GM19467 (cell line): Measurements from ENCODE around the gene SPTBN5.
A peak's percentile ranks its signal among the peaks of the same experiment; 100 is the strongest.
"Not testable (repeated sequence)": the region's sequence is repeated elsewhere in the genome, so short reads cannot be mapped to it uniquely, and the experiment has no call there.

Experiments used
- ATAC-seq: cut with Tn5 transposase; IDR thresholded peaks from one replicate; pipeline ENCODE4 v1.9.1; 2021; ENCODE audit warnings: mild to moderate bottlenecking, moderate library complexity; ENCODE audit not compliant: unreplicated experiment

Gene SPTBN5

DNA sequence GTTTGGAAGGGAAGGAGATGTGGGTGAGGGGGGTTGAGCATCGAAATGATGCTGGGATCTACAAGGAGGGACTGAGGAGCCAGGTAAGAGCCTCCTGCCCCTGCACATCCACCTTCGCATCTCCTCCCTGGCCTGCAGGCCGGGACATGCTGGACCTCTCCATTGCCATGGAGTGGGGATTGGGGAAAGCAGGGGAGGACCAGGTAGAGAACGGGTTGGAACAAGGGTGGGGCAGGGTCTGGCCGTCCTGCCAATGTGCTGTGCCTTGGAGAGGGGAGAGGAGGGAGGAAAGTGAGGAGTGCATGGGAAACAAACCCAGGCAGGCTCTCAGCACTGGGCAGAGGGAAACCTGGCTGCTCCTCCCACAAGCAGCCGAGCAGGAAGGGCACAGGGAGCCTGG is 44.6 kb downstream of the SPTBN5 start:
- ATAC-seq: no peak

GRCh38 chr15:41848631-41849030 is 45.2 kb downstream of the SPTBN5 start:
- no peak for ATAC-seq

- ATAC-seq: no peak
These were observed 45.9 kb downstream of the SPTBN5 start for GRCh38 chr15:41847981-41848380.

- no peak for ATAC-seq
These were observed 46.6 kb downstream of the SPTBN5 start for GRCh38 chr15:41847206-41847605.

- ATAC-seq: no peak
These were observed 49.0 kb downstream of the SPTBN5 start for GRCh38 chr15:41844814-41845213.

DNA sequence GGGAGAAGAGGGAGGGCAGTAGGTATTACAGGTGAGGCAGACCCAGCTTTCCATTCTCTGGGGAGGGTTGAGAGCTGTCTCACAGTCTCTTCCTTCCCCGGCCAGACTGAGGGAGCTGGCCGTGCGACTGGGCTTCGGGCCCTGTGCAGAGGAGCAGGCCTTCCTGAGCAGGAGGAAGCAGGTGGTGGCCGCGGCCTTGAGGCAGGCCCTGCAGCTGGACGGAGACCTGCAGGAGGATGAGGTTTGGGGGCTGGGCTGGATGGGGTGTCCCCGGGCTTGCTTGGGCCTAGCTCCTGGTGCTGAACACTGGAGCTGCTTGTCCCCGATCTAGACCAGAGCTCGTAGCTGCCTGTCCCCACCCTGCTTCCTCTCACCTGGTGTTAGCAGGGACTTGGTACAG is 50.3 kb downstream of the SPTBN5 start:
- ATAC-seq: no peak

DNA sequence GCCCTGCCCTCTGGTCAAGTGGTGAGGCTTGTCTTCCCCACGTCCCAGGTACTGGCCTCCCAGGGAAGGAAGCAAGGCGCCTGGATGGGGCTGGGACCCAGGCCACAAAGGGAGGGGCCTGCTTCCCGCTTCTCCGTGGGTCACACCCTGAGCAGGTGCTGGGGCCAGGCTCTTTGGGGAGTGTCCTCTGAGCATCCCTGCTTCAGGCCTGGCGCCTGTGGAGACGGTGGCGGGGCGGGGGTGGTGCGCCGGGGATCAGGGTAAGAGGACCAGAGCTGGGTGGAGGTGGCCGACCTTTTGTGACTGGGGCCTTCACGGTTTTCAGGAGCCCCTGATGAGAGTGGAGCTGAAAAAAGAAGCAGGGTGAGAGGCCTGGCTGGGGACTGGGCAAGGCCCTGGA is 51.6 kb downstream of the SPTBN5 start:
- ATAC-seq: no peak

DNA sequence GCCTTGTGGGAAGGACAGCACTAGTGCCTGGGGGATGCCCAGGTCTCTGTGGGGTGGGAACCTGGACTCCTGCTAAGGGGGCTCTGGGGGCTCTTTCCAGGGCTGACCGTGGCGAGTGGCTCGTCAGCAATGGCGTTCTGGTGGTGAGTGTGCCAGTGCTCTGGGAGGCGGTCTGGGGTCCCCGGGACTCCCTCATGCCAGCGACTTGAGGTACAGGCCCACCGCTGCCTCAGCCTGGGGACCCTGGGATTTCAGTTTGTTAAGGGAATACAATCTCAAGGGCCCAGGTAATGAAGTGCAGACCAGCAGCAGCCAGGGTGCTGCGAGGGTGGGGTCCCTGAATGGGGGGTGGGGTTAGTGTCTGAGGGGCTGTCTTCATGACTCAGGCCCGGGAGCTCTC is 52.7 kb downstream of the SPTBN5 start:
- no peak for ATAC-seq

DNA sequence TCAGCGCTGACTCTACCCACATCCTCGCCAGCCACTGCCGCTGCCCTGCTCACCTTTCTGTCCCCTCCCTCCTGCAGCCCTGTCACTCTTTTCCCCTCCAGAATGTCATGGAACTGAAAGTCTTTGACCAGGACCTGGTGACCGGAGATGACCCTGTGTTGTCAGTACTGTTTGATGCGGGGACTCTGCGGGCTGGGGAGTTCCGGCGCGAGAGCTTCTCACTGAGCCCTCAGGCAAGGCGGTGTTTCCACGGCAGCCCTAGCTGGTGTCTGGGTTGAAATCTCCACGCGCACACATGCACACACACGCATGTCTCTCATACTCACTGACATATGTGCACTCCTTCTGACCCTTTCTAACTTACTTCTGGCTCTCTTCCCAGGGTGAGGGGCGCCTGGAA is 53.2 kb downstream of the SPTBN5 start:
- ATAC-seq: no peak

DNA sequence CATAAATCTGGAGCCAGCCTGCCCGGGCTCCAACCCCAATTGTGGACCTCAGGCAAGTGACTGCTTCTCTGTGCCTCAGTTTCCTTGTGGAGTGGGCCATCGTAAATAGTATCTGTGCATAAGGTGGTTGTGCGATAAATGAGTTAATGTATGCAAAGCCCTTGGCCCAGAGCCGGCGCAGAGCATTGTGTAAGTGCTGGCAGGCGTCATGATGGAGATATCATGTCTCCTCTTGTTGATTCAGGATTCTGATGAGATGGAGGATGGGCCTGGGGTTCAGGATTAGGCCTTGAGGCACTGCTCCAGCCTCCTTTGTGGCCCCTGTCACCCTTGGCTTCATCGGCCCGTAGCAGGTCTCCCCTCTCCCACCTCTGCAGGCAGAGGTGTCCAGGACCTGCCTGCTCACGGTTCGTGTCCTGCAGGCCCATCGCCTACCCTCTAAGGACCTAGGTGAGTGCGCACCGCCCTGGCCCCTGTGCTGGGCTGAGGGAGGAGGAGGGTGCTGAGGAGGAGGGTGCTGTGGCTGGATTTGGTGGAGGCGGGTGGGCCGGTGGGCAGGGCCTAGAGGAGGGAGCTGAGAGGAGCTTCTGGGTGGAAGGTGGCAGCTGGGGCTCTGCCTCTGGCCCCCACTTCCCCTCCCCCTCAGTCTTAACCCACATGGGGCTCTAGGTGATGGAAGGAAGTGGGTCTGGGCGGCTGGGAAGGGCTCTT is 53.9 kb downstream of the SPTBN5 start:
- ATAC-seq: no peak

- ATAC-seq: no peak
These were observed 55.4 kb downstream of the SPTBN5 start, which contains the start of gene PLA2G4B for GRCh38 chr15:41838400-41838897. TSS of gene PLA2G4B (plus strand) at chr15:41838847. CDS start at chr15:41838914, 67 bp downstream.

- no peak for ATAC-seq
These were observed 57.0 kb downstream of the SPTBN5 start for GRCh38 chr15:41836713-41837454.

GRCh38 chr15:41836073-41836472 is 57.8 kb downstream of the SPTBN5 start:
- ATAC-seq: no peak

DNA sequence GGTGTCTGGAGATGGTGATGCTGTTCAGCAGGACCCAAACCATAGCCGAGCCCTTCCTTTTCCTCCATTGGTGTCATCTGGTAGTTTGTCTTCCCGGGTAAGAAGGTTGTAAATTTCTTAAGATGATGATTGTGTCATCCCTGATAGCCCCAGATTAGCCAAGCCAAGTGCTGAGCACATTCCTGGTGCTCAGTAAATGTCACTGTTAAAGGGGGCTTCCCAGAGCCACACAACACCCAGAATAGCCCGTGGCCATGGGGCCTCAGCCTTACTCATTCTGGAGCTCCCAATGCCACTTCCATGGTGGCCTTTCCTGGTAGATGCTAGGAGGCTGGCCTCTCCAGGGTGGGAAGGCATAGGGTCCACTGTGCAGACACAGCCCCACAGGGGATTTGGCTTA is 59.8 kb downstream of the SPTBN5 start:
- no peak for ATAC-seq

GRCh38 chr15:41832875-41833274 is 61.0 kb downstream of the SPTBN5 start:
- ATAC-seq: no peak

- ATAC-seq: no peak
These were observed 61.6 kb downstream of the SPTBN5 start for GRCh38 chr15:41832208-41832607.

DNA sequence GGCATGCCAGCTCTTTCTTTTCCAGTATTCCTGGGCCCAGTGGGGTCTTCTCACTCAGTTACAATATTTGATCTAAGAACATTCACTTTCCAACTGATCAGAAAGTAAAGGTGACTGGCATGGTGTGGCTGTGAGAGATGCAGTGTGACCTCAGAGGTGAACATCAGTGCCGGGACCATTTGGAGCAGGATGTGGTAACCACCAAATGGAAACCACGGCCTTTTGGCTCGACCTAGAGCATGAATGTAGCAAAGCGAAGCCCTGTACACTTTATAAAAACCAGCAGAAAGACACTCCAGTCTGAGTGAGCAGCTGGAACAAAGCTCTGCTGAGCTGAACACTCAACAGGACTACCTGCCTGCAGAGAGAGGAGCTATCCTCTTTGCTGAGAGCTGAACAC is 62.6 kb downstream of the SPTBN5 start:
- not testable (repeated sequence) for ATAC-seq

GRCh38 chr15:41829959-41830646 is 63.8 kb downstream of the SPTBN5 start:
- no peak for ATAC-seq

- ATAC-seq: no peak
These were observed 65.1 kb downstream of the SPTBN5 start for GRCh38 chr15:41828807-41829141.

DNA sequence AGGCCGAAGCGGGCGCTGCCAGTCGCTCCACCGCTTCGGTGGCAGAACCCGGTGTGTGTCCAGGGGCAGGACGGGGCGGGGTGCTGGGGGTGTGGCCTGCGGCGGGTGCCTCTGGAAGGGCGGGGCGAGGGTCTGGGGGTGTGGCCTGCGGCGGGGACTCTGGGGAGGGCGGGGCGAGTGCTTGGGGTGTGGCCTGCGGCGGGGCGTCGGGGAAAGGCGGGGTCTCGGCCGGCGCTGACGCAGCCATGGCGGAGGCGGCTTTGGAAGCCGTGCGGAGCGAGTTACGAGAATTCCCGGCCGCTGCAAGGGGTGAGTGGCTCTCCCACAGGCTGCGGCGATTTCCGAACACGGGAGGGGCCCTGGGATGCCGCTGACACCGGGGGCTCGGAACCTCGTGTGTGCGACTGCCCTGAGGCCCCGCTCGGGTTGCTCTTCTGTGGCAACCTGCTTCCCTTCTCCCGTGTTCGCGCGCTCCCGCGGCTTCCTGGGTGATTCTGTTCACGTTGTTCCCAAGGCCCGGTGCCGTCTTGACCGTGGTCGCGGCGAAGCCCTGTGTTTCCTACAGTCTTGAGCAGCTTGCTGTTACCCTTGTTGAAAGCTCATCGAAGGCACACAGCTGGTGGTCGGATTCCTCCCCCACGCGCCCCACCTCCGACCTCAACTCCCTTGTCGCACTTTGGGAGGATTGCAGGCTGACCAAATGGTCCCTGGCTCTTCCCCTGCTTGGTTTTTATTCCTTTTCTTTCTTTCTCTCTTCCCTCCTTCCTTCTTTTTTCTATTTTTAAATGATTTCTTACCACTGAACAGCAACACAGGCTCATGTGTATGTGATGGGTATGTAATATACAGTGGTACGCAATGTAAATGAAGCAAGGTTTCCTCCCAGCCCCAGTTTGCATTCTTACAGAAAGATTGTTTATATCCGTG is 65.7 kb downstream of the SPTBN5 start, which contains the start of gene JMJD7:
JMJD7 (plus strand) TSS at position 213 of the 927 bp plus-strand sequence; CDS start at position 246, 33 bp downstream.
- ATAC-seq: peak; percentile 53
